Stimulated activated CD8-positive, alpha-beta memory T cell treated with anti-CD3 and anti-CD28 coated beads, Interleukin-2, amount 100 ng/mL, for 48 hours (primary cell): ENCODE results near the gene KSR1.
"Not testable (repeated sequence)": the region's sequence is repeated elsewhere in the genome, so short reads cannot be mapped to it uniquely, and the experiment has no call there.

Experiments used
- DNase-seq, 2 donors: peaks; one replicate each; pipeline ENCODE4 v3.0.0-alpha.2; 2020; ENCODE audit warnings: low read depth in 2 of 2

Gene KSR1

GRCh38 chr17:27494192-27495091 is 38.2 kb downstream of the KSR1 start:
- DNase-seq, result no peak

- no peak for DNase-seq
These were observed 39.2 kb downstream of the KSR1 start for GRCh38 chr17:27495460-27495859.

GRCh38 chr17:27496005-27496404 is 39.8 kb downstream of the KSR1 start:
- no peak for DNase-seq

GRCh38 chr17:27496437-27496943 is 40.2 kb downstream of the KSR1 start:
- DNase-seq, result no peak

- no peak for DNase-seq
These were observed 40.7 kb downstream of the KSR1 start for GRCh38 chr17:27496971-27497370.

- no peak for DNase-seq
These were observed 41.4 kb downstream of the KSR1 start for GRCh38 chr17:27497696-27498095.

GRCh38 chr17:27498615-27499309 is 42.5 kb downstream of the KSR1 start:
- no peak for DNase-seq

GRCh38 chr17:27499451-27500265 is 43.4 kb downstream of the KSR1 start:
- no peak for DNase-seq

- DNase-seq, result not testable (repeated sequence)
These were observed 45.1 kb downstream of the KSR1 start for GRCh38 chr17:27501338-27501737.

- DNase-seq, result no peak
These were observed 46.5 kb downstream of the KSR1 start for GRCh38 chr17:27502526-27503324.

- DNase-seq, result no peak
These were observed 47.4 kb downstream of the KSR1 start for GRCh38 chr17:27503611-27504010.

- DNase-seq, result no peak
These were observed 48.1 kb downstream of the KSR1 start for GRCh38 chr17:27504188-27504995.

- no peak for DNase-seq
These were observed 50.3 kb downstream of the KSR1 start for GRCh38 chr17:27506348-27507218.

GRCh38 chr17:27511168-27511883 is 55.1 kb downstream of the KSR1 start:
- no peak for DNase-seq

- no peak for DNase-seq
These were observed 55.8 kb downstream of the KSR1 start for GRCh38 chr17:27512031-27512430.

GRCh38 chr17:27512511-27513346 is 56.5 kb downstream of the KSR1 start:
- DNase-seq, result no peak

- no peak for DNase-seq
These were observed 57.6 kb downstream of the KSR1 start for GRCh38 chr17:27513849-27514248.
